Activated CD4-positive, CD25-positive, alpha-beta regulatory T cell treated with anti-CD3 and anti-CD28 coated beads, Interleukin-2, amount 50 U/mL, for 72 hours (primary cell): ENCODE measurements around the gene GPRC6A.

ENCODE experiments used
- DNase-seq: peaks from one replicate; pipeline ENCODE4 v3.0.0; 2021

Gene GPRC6A

DNA sequence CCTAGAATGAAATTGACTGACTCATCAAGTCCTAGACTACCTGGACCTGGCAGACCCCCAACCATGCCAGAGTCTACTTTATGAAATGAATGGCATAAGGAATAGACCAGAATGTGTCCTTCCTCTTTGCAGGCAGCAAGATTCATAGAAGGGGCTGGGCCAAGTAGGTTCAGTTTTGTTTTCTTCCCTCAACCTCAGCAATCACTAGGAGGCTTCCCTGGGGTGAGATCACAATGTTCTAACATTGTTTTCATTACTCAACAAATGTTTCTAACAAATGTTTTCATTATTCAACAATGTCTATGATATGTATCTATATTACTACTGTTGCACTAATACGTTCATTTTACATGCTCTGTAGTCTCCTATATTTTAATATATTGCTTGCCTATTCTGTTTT is 55.0 kb downstream of the GPRC6A start:
- no peak for DNase-seq

DNA sequence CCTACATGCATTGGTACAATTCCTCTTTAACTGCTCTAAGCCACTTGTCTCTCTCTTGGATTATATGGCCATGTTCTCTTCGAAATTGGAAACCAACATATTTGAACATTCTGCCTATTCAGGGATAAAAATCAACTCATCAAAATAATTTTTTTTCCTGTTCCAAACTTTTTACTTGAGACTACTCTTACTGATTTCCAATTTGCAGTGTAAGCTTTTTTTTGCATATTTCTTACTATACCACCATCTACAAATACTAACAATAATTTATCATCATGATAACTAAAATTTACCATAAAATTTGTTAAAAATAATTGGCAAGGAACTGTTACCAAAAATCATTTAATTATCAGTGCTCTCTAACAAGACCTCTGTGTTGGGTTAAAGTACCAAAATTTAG is 56.4 kb downstream of the GPRC6A start:
- DNase-seq = no peak

DNA sequence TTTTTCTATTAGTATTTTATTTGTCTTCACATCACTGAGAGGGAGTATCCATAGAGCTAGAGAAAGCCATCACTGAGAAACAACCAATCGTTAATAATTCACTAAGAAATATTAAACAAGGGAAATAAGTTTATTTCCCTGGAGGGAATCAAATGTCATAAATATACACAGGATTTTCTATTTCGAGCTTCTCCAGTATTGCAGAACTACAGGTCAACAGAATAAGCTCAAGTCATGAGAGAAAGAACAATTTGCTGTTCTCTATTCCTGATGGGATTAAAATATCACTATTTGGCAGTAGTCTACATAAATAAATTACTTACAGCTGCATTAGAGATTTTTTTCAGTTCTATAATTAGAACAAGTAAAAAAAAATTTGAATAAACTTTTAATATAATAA is 61.2 kb downstream of the GPRC6A start:
- no peak for DNase-seq

DNA sequence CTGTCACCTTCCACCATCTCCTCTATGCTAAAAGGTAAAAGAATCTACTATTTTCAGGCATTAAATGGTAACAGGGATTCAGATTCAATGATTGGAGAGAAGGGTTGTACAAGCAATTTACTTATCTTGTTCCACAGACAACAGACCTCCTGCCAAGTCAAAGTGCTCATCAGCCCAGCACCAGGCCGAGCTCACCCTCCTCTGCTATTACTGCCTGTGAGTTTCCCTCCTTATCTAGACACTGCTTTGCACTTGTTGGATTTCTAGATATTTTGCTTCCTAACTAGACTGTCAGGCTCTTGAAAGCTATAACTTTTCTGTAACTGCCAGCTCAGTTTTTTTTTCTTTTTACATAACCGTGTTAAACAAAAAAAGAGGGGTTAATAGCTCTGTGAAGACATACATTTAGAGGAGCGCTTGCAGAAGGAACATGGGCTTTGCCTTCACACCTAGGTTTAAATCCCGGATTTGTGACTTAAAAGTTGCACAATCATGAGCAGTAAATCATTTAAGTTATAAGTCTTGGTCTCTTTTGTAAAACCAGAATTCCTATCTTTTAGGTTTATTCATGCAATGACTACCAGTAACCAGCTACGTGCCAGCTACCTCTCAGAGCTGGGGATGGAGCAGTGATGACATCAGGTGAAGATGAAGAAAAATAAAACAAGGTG is 62.2 kb downstream of the GPRC6A start:
- no peak for DNase-seq

DNA sequence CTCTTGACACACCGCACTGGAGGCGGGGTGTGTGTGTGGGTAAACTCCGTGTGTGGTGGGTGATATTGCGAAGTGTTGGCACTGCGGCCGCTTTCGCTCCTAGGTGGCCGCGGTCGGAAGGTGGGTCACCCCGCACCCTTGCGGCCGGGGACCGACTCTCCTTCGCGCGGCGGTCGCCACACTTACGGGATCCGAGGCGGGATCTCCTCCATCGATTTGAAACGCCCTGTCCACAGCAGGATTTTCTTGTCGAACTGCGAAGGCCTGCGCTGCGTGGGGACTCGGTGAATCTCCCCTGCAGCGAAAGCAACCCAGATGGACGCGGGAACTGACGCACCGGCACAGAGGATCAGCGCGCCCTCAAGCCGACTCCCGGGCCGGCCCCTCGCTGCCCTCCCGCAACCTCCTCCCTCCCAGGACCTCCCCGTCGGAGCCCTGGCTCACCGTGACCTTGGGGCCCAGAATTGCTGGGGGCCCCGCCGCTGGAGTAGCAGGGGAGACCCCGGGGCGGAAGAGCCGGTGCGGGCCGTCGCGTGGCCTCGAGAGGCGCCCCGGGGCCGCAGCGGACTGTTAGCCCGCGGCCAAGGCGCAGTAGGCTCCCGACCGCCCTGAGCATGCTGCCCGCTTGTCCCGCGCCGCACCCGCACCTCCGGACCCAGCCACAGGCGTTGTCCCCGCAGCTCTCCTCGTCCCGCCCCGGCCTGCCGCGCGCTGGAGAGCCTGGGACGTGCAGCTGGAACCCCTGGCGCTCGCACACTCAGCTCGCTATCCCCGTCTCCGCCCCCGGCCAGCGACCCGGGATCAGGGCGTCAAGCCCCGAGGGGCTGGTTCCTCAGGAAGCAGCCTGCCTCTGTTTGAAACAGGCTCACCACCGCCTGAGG is 63.7 kb downstream of the GPRC6A start, which contains the start of gene FAM162B:
TSS of gene FAM162B (minus strand) at position 759 of the 881 bp plus-strand sequence. CDS start at position 616, 143 bp downstream.
- DNase-seq = no peak

DNA sequence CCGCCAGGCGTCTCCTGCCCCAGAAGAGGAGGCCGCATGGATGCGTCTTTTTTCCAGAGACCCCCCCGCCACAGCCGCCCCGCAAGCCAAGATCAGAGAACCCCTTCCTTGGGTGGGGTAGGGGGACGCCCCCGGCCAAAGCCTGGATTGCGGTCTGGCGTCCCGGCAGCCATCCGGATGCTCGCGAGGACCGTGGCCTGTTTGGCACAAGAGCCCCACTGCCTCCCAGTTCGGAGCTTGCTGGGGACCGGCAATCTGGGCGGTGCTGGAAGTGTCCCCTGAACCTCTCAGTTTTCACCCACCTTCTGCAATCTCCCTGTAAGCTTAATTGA is 64.3 kb downstream of the GPRC6A start:
- no peak for DNase-seq

DNA sequence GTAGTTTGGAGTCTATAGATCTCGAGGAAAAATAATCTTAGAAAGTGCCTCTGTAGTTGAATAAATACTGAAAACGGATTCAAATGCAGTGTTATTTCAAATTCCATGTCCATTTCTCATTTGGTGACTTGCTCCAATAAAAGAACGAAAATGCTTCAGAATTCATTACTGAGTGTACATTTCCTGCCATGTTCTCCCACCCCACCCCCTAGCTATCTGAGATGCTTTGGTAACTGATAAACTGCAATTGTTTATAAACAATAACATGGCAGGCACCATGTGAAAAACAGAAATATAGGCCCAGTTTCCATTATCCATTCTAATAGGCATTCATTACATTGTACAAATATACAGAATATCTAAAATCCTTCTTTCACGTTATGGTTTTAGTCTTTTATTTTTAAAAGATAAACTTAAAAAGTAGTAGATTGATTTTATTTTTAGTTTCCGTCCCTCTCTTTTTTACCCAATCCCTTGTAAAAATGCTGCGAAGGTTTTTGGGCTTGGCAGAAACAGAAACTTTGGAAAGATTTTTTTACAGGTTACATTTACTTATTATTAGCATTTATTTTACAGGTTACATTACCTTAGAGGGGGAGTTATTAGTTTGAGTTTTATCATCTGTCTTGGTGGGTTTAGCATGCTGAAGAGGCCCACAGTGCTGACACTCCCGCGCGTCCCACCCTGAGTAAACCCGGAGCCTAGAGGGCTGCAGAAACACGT is 64.8 kb downstream of the GPRC6A start:
- DNase-seq = no peak

DNA sequence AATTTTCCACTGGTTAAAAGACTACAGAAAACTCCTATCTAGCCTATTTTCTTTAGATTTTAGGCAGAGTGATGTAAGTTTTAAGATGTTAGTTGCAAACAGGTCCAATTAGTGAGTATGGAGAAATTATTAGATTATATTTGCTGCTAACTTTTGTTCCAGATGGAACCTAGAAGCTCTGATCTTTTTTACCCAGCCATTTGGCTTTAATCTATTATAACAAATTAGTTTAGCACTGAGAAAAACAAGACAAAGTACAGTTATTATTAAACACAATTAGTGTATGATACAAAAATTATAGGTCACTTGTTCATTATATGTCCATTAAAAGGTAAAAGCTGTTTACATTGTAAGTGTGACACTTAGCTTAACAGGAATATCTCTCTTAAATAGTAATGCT is 65.8 kb downstream of the GPRC6A start:
- DNase-seq = no peak

DNA sequence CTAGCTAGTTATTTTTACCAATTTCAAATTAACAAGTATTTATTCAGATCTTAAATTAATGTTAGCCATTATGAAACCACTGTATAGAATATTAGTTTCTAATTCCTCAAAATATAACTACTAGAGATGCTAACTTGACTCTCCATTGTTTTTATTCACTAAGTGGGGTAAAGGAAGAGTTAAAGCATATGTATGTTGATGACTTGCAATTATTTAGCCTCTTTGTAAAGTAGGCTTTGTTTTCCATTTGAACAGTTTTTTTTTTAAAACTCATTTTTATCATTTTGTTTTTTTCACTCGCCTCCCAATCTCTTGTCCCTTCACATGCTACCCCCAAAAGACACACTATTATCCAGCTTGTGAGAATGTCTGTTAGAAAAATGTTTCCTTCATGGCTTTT is 66.6 kb downstream of the GPRC6A start:
- DNase-seq = no peak

DNA sequence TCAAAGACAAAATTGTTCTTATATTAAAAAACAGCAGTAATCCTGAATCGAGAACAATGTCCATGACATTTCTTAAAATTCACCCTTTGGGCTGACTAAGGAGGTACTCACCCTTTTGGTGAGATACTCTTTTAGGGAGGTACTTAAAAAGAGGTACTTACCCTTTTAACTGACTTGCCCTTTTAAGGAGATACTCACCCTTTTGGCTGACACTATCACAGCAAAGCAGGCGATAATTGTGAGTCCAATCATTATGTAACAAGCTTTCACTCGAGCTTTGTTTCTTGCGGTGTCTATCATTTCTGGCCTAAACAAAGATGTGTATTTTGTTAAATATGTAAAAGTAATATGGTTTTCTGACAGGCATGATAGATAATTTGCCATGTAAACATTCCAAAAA is 67.1 kb downstream of the GPRC6A start:
- DNase-seq = no peak

DNA sequence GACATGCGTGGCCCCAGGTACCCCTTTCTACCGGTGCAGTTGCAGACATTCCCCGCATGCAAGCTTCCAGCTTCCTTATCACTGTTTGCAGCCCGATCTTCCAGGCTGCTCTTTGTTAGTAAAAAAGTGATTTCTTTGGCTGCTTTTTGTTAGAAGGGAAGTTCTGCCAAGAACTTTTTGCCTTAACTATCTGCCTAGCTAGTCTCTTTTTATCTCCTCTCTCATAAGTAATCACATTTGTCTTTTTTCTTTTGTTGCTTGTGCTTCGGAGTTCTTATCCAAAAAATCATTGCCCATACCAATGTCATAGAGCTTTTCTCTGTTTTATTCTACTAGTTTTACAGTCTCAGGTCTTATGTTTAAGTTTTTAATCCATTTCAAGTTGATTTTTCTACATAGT is 83.7 kb downstream of the GPRC6A start:
- DNase-seq = no peak
